ENCODE data around the gene ANKRD6. TPM values are rescaled to one million over a fixed set of nuclear protein-coding genes. Genes with fewer than 3 reads are reported as not detected.
A peak's percentile ranks its signal among the peaks of the same experiment; 100 is the strongest.

The ANKRD6 gene
- 20.9 and 30.2 TPM in 2 replicates for total RNA-seq
- polyA plus RNA-seq: 9.3 and 12.2 TPM in 2 replicates

DNA sequence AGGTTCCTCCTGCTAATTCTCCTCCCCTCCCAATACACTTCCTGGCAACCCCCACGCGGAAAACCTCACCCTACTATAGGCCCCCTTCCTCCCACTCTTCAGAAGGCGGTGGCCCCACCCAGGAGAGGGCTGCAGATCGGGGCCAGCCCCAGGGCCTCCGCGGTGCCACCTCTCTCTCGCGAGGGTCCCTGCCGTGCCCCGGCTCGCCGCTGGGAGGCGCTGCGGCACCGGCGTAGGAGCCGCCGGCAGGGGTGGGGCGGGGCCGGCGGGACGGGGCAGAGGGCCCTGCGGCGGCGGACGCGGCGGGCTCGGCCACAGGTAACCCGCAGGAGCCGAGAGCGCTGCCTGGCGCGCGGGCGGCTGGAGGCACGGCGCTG lies at the start of gene ANKRD6:
Gene ANKRD6, plus strand, starts transcription at position 278 of the 377 bp plus-strand sequence. CDS start 133,825 bp downstream, outside the sequence.
- Histone ChIP-seq H3K4me3 (peak within 1 kb of the TSS; percentile 100), H3K4me1 (ENCODE audit: insufficient read depth) (peaks cover 8% of the 10 kb centered on the region), H4K20me1 (ENCODE audit: insufficient read depth, poor library complexity, severe bottlenecking) (no peaks in the 10 kb centered on the region), H3K4me2 (peak within 1 kb of the TSS; percentile 92), H3K9me2 (replicated peaks; ENCODE audit: insufficient read depth) (no peaks in the 10 kb centered on the region), H3K27ac (peak within 1 kb of the TSS; percentile 58), H3K79me2 (peaks cover 32% of the 10 kb centered on the region), H2AFZ (peak within 1 kb of the TSS; percentile 96), H3K36me3 (replicated peaks; ENCODE audit: insufficient read depth, low read depth) (no peaks in the 10 kb centered on the region), H3K9me3 (ENCODE audit: low read depth) (no peaks in the 10 kb centered on the region), H3K27me3 (no peaks in the 10 kb centered on the region)
- no peak for TF ChIP-seq EZH2 (IDR thresholded peaks at IDR 0.05; ENCODE audit: borderline replicate concordance)
- no peak for TF ChIP-seq EZH2phosphoT487 (IDR thresholded peaks at IDR 0.05; ENCODE audit: low read depth, severe bottlenecking, unreplicated experiment)
- TF ChIP-seq CTCF (IDR thresholded peaks at IDR 0.05; ENCODE audit: poor library complexity): peak; percentile 77
- DNase-seq (ENCODE audit: low spot score): peak; percentile 93
- 2% methylated on average over 17 of the region's 38 CpGs for WGBS (ENCODE audit: low lambda C conversion rate, missing lambda C conversion rate)

DNA sequence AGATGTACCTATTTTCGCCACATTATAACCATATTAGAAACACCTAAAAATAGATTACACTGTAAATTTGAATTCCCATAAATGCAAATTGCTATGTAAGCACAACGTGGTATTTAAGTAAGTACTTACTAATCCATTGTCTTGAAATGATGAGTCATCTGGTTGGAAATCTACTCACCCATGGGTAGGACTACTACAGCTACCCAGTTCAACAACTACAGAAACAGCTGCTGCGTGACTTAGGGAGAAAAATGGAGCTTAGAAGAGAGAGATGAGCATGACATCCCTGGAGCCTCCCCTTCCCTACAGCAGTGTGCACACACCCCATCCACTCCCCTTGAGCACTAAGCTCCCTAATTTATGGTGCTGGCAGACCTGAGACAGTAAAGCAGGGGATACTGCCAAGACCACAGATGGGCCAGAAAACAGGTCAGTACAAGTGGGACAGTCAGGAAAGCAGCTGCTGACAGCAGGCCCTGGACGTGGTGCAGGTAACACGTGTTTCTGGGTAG lies 47.7 kb upstream of the ANKRD6 start:
- H3K9me3 ChIP-seq (ENCODE audit: low read depth): no peaks in the 10 kb centered on the region
- H3K27ac ChIP-seq: no peak overlapping the region
- H3K79me2 ChIP-seq: no peaks in the 10 kb centered on the region
- no peak overlapping the region for H3K4me2 ChIP-seq
- no peaks in the 10 kb centered on the region for H3K36me3 ChIP-seq (replicated peaks; ENCODE audit: insufficient read depth, low read depth)
- no peak overlapping the region for H2AFZ ChIP-seq
- no peak for TF ChIP-seq CTCF (IDR thresholded peaks at IDR 0.05; ENCODE audit: poor library complexity)
- no peaks in the 10 kb centered on the region for H3K27me3 ChIP-seq
- no peak for DNase-seq (ENCODE audit: low spot score)
- H4K20me1 ChIP-seq (ENCODE audit: insufficient read depth, poor library complexity, severe bottlenecking): no peaks in the 10 kb centered on the region
- 73% methylated on average over 5 of the region's 5 CpGs for WGBS (ENCODE audit: low lambda C conversion rate, missing lambda C conversion rate)
- H3K4me3 ChIP-seq: no peak overlapping the region
- H3K9me2 ChIP-seq (replicated peaks; ENCODE audit: insufficient read depth): no peaks in the 10 kb centered on the region
- no peaks in the 10 kb centered on the region for H3K4me1 ChIP-seq (ENCODE audit: insufficient read depth)

DNA sequence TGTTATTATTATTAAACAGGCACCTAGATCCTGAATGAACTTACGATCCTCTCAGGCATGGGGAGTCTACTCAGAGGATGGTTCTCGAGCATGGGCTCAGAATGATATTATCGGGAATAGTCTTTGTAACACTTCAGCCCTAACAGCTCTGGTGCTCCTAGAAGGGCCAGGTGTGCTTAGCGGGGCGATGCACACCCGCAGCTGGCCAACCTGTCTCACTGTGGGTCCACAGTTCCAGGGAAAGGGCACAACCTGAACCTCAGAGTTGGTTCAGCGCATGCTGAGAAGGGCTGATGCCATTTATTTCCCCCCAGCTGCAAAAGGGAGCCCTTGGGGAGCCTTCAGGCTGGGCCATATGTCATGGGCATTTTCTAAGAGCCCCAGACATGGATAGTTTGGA lies 47.1 kb upstream of the ANKRD6 start:
- TF ChIP-seq EZH2phosphoT487 (IDR thresholded peaks at IDR 0.05; ENCODE audit: low read depth, severe bottlenecking, unreplicated experiment) (no peak), EZH2 (IDR thresholded peaks at IDR 0.05; ENCODE audit: borderline replicate concordance) (no peak), CTCF (IDR thresholded peaks at IDR 0.05; ENCODE audit: poor library complexity) (no peak)
- H3K36me3 ChIP-seq (replicated peaks; ENCODE audit: insufficient read depth, low read depth): no peaks in the 10 kb centered on the region

More for the DNA sequence above, 47.1 kb upstream of the ANKRD6 start:
- Histone ChIP-seq H3K27me3 (no peaks in the 10 kb centered on the region), H2AFZ (no peak overlapping the region), H3K27ac (no peak overlapping the region), H3K4me3 (no peak overlapping the region), H3K9me2 (replicated peaks; ENCODE audit: insufficient read depth) (no peaks in the 10 kb centered on the region), H3K9me3 (ENCODE audit: low read depth) (no peaks in the 10 kb centered on the region), H4K20me1 (ENCODE audit: insufficient read depth, poor library complexity, severe bottlenecking) (no peaks in the 10 kb centered on the region), H3K79me2 (no peaks in the 10 kb centered on the region), H3K4me1 (ENCODE audit: insufficient read depth) (no peaks in the 10 kb centered on the region), H3K4me2 (no peak overlapping the region)
- DNase-seq (ENCODE audit: low spot score): no peak
- over 99% methylated on average over 7 of the region's 7 CpGs for WGBS (ENCODE audit: low lambda C conversion rate, missing lambda C conversion rate)
